Heart left ventricle (tissue), 16 donors: ENCODE results near the gene MBTPS2. TPM values are rescaled to one million over a fixed set of nuclear protein-coding genes. Genes with fewer than 3 reads are reported as not detected.

ENCODE experiments used
- ATAC-seq, 4 donors: fragments of 200-7000 bp; cut with Tn5 transposase; one replicate each; pipeline ENCODE4 v1.9.1; 2020 to 2022; ENCODE audit warnings: moderate library complexity in 4 of 4, mild to moderate bottlenecking in 3 of 4, moderate number of reproducible peaks in 1 of 4
- DNase-seq, 5 donors: peaks; one replicate each; pipeline ENCODE4 v3.0.0-alpha.2; 2020
- H3K27ac ChIP-seq, 12 donors: fragments of 200-600 bp; sonication (generic) in 4 of 12; one replicate each; pipeline versions ENCODE4 v1.5.0 to v1.8.0; 2016 to 2022; ENCODE audit warnings: mild to moderate bottlenecking in 2 of 12
- H3K27me3 ChIP-seq, 9 donors: fragments of 200-600 bp; sonication (generic) in 2 of 9; one replicate each; pipeline versions ENCODE4 v1.5.1 to v1.8.0; 2016 to 2022; ENCODE audit warnings: mild to moderate bottlenecking in 3 of 9
- H3K36me3 ChIP-seq, 9 donors: fragments of 200-600 bp; sonication (generic) in 2 of 9; one replicate each; pipeline versions ENCODE4 v1.5.0 to v1.8.0; 2018 to 2022; ENCODE audit warnings: mild to moderate bottlenecking in 2 of 9
- H3K4me1 ChIP-seq, 12 donors: fragments of 200-600 bp; sonication (generic) in 4 of 12; one replicate each; pipeline versions ENCODE4 v1.5.0 to v1.8.0; 2016 to 2022; ENCODE audit warnings: mild to moderate bottlenecking in 3 of 12
- H3K4me3 ChIP-seq, 12 donors: fragments of 200-600 bp; sonication (generic) in 4 of 12; one replicate each; pipeline versions ENCODE4 v1.5.0 to v1.8.0; 2017 to 2022; ENCODE audit warnings: mild to moderate bottlenecking in 9 of 12, moderate library complexity in 4 of 12
- H3K9me3 ChIP-seq, 12 donors: fragments of 200-600 bp; sonication (generic) in 4 of 12; one replicate each; pipeline versions ENCODE4 v1.5.0 to v1.8.0; 2016 to 2022; ENCODE audit warnings: mild to moderate bottlenecking in 1 of 12
- CTCF ChIP-seq, 12 donors: fragments of 200-600 bp; sonication (generic) in 4 of 12; IDR thresholded peaks; one replicate each; pipeline versions ENCODE4 v1.5.0 to v1.8.0; 2018 to 2022; ENCODE audit warnings: antibody characterized with exemption in 12 of 12, mild to moderate bottlenecking in 5 of 12
- POLR2A ChIP-seq, 2 donors: fragments of 450-650 bp; IDR thresholded peaks; one replicate each; pipeline ENCODE4 v1.6.1; 2017; ENCODE audit warnings: antibody characterized with exemption in 2 of 2, mild to moderate bottlenecking in 2 of 2, moderate library complexity in 2 of 2
- whole genome bisulfite sequencing, 4 donors: extraction: QIAGEN DNeasy Blood & Tissue Kit in 2 of 4; methylation state at CpG; one replicate each; pipeline versions ENCODE4 v1.1.5 to v1.1.7; 2013 to 2018; 5-methylcytosine and 5-hydroxymethylcytosine counted together
- intact Hi-C, 10 donors: fragments of 100-400 bp; cut with DNase I; formaldehyde crosslinking; loops; one replicate each; pipeline versions ENCODE4 v1.11.1 to v1.14.2; 2022
- polyA plus RNA-seq, 2 donors: library from polyadenylated mRNA; stranded (reverse); fragments of 200-250 nt; gene quantifications; one replicate each; pipeline ENCODE4 v1.2.3, GENCODE V29; 2013
- total RNA-seq, 9 donors: library from RNA; depleted of rRNA in 2 of 9; stranded (reverse); fragments of >200 nt in 2 of 9; fragmentation: NEBNext Ultra II Directional in 3 of 9; extraction: Animal tissue kit (Norgen Biotek cat#: 25700) in 3 of 9; gene quantifications; one replicate each; pipeline versions ENCODE4 v1.1.0 to v1.2.4, GENCODE V29; 2016 to 2023
- donor health status: ischemic (EF 13 %, LVEDD 7.1; RV severe dilation, severe dysfunction).
- donor health status: healthy with polysubstance abuse.
- donor health status: DM: no; HTN: yes; CAD: no.
- donor health status: DM: no; HTN: no; CAD: no.
- donor health status: ischemic (EF 25% LVEDD 6.9; RV normal size, moderate dysfunction).
- donor health status: ischemic (EF 25% LVEDD 5.7; RV mildly dilated, moderate dysfunction).
- donor health status: healthy.
- donor health status: DM: yes; HTN: yes; CAD: no.
- donor health status: ischemic (EF 35%, LVEDD 5.7; RV mildly dilated, moderate dysfunction).
- donor health status: nonischemic (EF 11% LVEDD 7.7; RV severe dilation, severe dysfunction).
- donor health status: DM: yes; HTN: yes; CAD: no.
- donor health status: PGD.
- donor health status: ischemic (EF 29% LVEDD 5.4; RV normal size, mild dysfunction).
- donor health status: nonischemic (EF 23%, LVEDD 6.1; RV moderate dilation, normal function).

The MBTPS2 gene
- total and polyA plus RNA-seq, 11 donors: 2.6 to 14.8 (median 11.5) TPM

DNA sequence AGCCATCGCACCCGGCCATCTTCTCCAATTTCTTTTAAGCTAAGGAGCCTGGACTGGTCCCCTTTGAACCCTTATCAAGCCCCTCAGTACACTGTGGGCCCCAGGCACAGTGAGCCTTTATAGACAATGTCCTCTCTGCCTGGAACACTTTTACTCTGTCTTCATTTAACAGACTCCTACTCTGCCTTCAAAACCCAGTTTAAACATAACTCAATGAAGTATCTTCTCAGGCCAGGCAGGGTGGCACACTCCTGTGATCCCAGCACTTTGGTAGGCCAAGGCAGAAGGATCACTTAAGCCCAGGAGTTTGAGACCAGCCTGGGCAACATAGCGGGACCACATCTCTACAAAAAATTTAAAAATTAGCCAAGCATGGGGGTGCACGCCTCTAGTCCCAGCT, 73.6 kb downstream of the MBTPS2 start:
- Histone ChIP-seq H3K27ac (no peak overlapping the region), H3K27me3 (no peaks in the 10 kb centered on the region), H3K4me1 (no peaks in the 10 kb centered on the region), H3K4me3 (no peak overlapping the region), H3K36me3 (no peaks in the 10 kb centered on the region), H3K9me3 (no peaks in the 10 kb centered on the region)
- 92 to 97% (median 95%) methylated on average over 4 of the region's 4 CpGs for WGBS, 4 donors
- ATAC-seq: no peak
- intact Hi-C loops: no loop called here
- TF ChIP-seq POLR2A (IDR thresholded peaks at IDR 0.05): no peak
- TF ChIP-seq CTCF (IDR thresholded peaks at IDR 0.05): no peak
- no peak for DNase-seq

GRCh38 chrX:21926116-21926515, 86.7 kb downstream of the MBTPS2 start:
- ATAC-seq (no peak), DNase-seq (no peak)
- Histone ChIP-seq H3K36me3 (no peaks in the 10 kb centered on the region), H3K4me1 (peaks cover 0 to 12% (median 0%) of the 10 kb centered on the region in 12 donors), H3K9me3 (no peaks in the 10 kb centered on the region), H3K4me3 (peak overlapping the region in 6 of 12 donors; percentile 12 to 50 (median 28)), H3K27ac (peak overlapping the region in 4 of 12 donors; percentile 14 to 82 (median 36)), H3K27me3 (no peaks in the 10 kb centered on the region)
- TF ChIP-seq POLR2A (IDR thresholded peaks at IDR 0.05) (no peak), CTCF (IDR thresholded peaks at IDR 0.05) (no peak)
- WGBS, 4 donors: 61 to 67% (median 66%) methylated on average over 3 of the region's 3 CpGs
- intact Hi-C loops: no loop called here

GRCh38 chrX:21926527-21927278, 87.3 kb downstream of the MBTPS2 start:
- intact Hi-C loops: no loop called here
- Histone ChIP-seq H3K4me3 (peak overlapping the region in 5 of 12 donors; percentile 12 to 50 (median 25)), H3K36me3 (no peaks in the 10 kb centered on the region), H3K27me3 (no peaks in the 10 kb centered on the region), H3K4me1 (peaks cover 0 to 12% (median 0%) of the 10 kb centered on the region in 12 donors), H3K9me3 (no peaks in the 10 kb centered on the region), H3K27ac (peak overlapping the region in 4 of 12 donors; percentile 14 to 82 (median 36))
- no peak for TF ChIP-seq POLR2A (IDR thresholded peaks at IDR 0.05)
- no peak for TF ChIP-seq CTCF (IDR thresholded peaks at IDR 0.05)
- peak in 2 of 4 donors; percentile 44 to 72 for ATAC-seq
- no peak for DNase-seq
- 51 to 61% (median 57%) methylated on average over 6 of the region's 6 CpGs for WGBS, 4 donors

GRCh38 chrX:21929209-21929608, 89.8 kb downstream of the MBTPS2 start:
- no peaks in the 10 kb centered on the region for H3K36me3 ChIP-seq
- peaks cover 0 to 12% (median 0%) of the 10 kb centered on the region in 12 donors for H3K4me1 ChIP-seq
- no peak overlapping the region for H3K27ac ChIP-seq
- intact Hi-C loops: no loop called here
- H3K27me3 ChIP-seq: no peaks in the 10 kb centered on the region
- ATAC-seq: no peak
- WGBS, 4 donors: 87 to 96% (median 88%) methylated on average over 4 of the region's 4 CpGs
- H3K9me3 ChIP-seq: no peaks in the 10 kb centered on the region
- no peak for DNase-seq
- TF ChIP-seq POLR2A (IDR thresholded peaks at IDR 0.05): no peak
- no peak overlapping the region for H3K4me3 ChIP-seq
